HepG2 (cell line): ENCODE measurements around the gene LDLRAD4. TPM values are rescaled to one million over a fixed set of nuclear protein-coding genes. Genes with fewer than 3 reads are reported as not detected.

ENCODE experiments used
- ATAC-seq: fragments of 200-7000 bp; cut with Tn5 transposase; 3 replicates; pipeline ENCODE4 v1.9.1; 2020; ENCODE audit warnings: mild to moderate bottlenecking, moderate library complexity
- BruUV-seq: library from RNA; stranded (reverse); fragments of 400-500 nt; replicated peaks from 2 replicates; lab custom pipeline; 2021; lab: Mats Ljungman, UMichigan
- CTCF ChIA-PET: fragments of 300-600 bp; formaldehyde crosslinking; extraction: SDS; loops from one replicate; lab custom pipeline; 2021; ENCODE audit warnings: low total read pairs, inconsistent platforms, low intra/inter-chr PET ratio; lab: Yijun Ruan, JAX
- POLR2A ChIA-PET: fragments of 350-600 bp; sonication (Branson Sonifier 250); formaldehyde crosslinking; loops from one replicate; lab custom pipeline; 2020; ENCODE audit warnings: antibody characterized with exemption, inconsistent platforms; lab: Yijun Ruan, JAX
- DNase-seq: peaks from one replicate; pipeline ENCODE4 v3.0.0-alpha.2; 2015; ENCODE audit warnings: low spot score
- FAIRE-seq: peaks from 3 replicates; lab custom pipeline; 2011; peaks lifted over from hg19 to GRCh38; lab: Jason Lieb, UNC
- H2AFZ ChIP-seq: one replicate; pipeline ENCODE4 v1.6.1; 2011; ENCODE audit warnings: low read length, inconsistent platforms
- H3K27ac ChIP-seq: fragments of 300-600 bp; 3 replicates; pipeline ENCODE4 v1.8.0; 2011; ENCODE audit warnings: mixed run types, mild to moderate bottlenecking, mixed read lengths, low read length, inconsistent platforms; ENCODE audit not compliant: insufficient read depth; ENCODE audit errors: extremely low read length
- H3K27me3 ChIP-seq, 2 experiments: fragments of 200-600 bp in 1 of 2; 2 replicates in 1 of 2; 3 replicates in 1 of 2; pipeline versions ENCODE4 v1.6.0 to v1.8.0; 2011; ENCODE audit warnings: low read length in 2 of 2, mild to moderate bottlenecking in 2 of 2, moderate library complexity in 2 of 2, inconsistent platforms in 1 of 2; ENCODE audit not compliant: insufficient read depth in 2 of 2, control insufficient read depth in 1 of 2
- H3K36me3 ChIP-seq, 2 experiments: fragments of 200-600 bp in 1 of 2; replicated peaks in 1 of 2; 2 replicates in 1 of 2; 3 replicates in 1 of 2; pipeline versions ENCODE4 v1.5.1 to v1.8.0; 2011; ENCODE audit warnings: low read length in 2 of 2, inconsistent platforms in 1 of 2; ENCODE audit not compliant: insufficient read depth in 2 of 2, control insufficient read depth in 1 of 2
- H3K4me1 ChIP-seq: 2 replicates; pipeline ENCODE4 v1.5.1; 2012; ENCODE audit warnings: low read length, inconsistent platforms; ENCODE audit not compliant: insufficient read depth
- H3K4me2 ChIP-seq: 2 replicates; pipeline ENCODE4 v1.6.0; 2011; ENCODE audit warnings: low read depth, low read length, inconsistent platforms
- H3K4me3 ChIP-seq, 3 experiments: fragments of 200-600 bp in 1 of 3; sonication (generic), shearing (Covaris generic) in 1 of 3; replicated peaks in 1 of 3; 2 replicates each; pipeline ENCODE4 v1.5.1; 2011 to 2016; ENCODE audit warnings: low read length in 3 of 3, inconsistent platforms in 2 of 3, low read depth in 2 of 3, mild to moderate bottlenecking in 2 of 3, control low read depth in 1 of 3, mixed read lengths in 1 of 3; ENCODE audit not compliant: insufficient read depth in 1 of 3
- H3K79me2 ChIP-seq: one replicate; pipeline ENCODE4 v1.6.1; 2011; ENCODE audit warnings: low read length, inconsistent platforms; ENCODE audit not compliant: insufficient read depth
- H3K9ac ChIP-seq: 2 replicates; pipeline ENCODE4 v1.6.0; 2011; ENCODE audit warnings: mild to moderate bottlenecking, low read depth, low read length, inconsistent platforms; ENCODE audit not compliant: insufficient read depth
- H3K9me3 ChIP-seq: 2 replicates; pipeline ENCODE4 v1.5.1; 2012; ENCODE audit warnings: mild to moderate bottlenecking, low read length
- H4K20me1 ChIP-seq: 2 replicates; pipeline ENCODE4 v1.6.0; 2011; ENCODE audit warnings: inconsistent platforms, mild to moderate bottlenecking, low read length, moderate library complexity; ENCODE audit not compliant: insufficient read depth
- HCFC1 ChIP-seq: fragments of 150-350 bp; IDR thresholded peaks from 2 replicates; pipeline ENCODE4 v1.6.1; 2014; ENCODE audit warnings: low read depth, low read length
- JARID2 ChIP-seq: sonication (generic); formaldehyde crosslinking; IDR thresholded peaks from 2 replicates; pipeline ENCODE4 v1.8.1; 2023; ENCODE audit warnings: missing genetic modification reagents, inconsistent platforms; ENCODE audit not compliant: insufficient replicate concordance
- MTA3 ChIP-seq: sonication (generic); formaldehyde crosslinking; IDR thresholded peaks from 2 replicates; pipeline ENCODE4 v1.4.0; 2020; ENCODE audit warnings: missing genetic modification reagents
- NR3C1 ChIP-seq: sonication (generic); formaldehyde crosslinking; IDR thresholded peaks from 2 replicates; pipeline ENCODE4 v1.4.0; 2020; ENCODE audit warnings: missing genetic modification reagents
- PAF1 ChIP-seq: IDR thresholded peaks from 2 replicates; pipeline ENCODE4 v1.6.1; 2016; ENCODE audit warnings: missing genetic modification reagents, missing compliant biosample characterization
- SYNCRIP ChIP-seq: fragments of 200-400 bp; formaldehyde crosslinking; IDR thresholded peaks from 2 replicates; pipeline ENCODE4 v1.6.1; 2018; ENCODE audit warnings: mild to moderate bottlenecking, low read depth, low read length; ENCODE audit not compliant: insufficient read depth
- TSC22D2 ChIP-seq: sonication (generic); formaldehyde crosslinking; IDR thresholded peaks from 2 replicates; pipeline ENCODE4 v1.5.1; 2020; ENCODE audit warnings: missing genetic modification reagents, mild to moderate bottlenecking, borderline replicate concordance
- ZNF333 ChIP-seq: sonication (generic); formaldehyde crosslinking; IDR thresholded peaks from 2 replicates; pipeline ENCODE4 v1.4.0; 2020; ENCODE audit warnings: mild to moderate bottlenecking, missing genetic modification reagents, borderline replicate concordance
- ZNF367 ChIP-seq: sonication (generic); formaldehyde crosslinking; IDR thresholded peaks from 2 replicates; pipeline ENCODE4 v1.4.0; 2020; ENCODE audit warnings: missing genetic modification reagents, borderline replicate concordance
- ZSCAN29 ChIP-seq: sonication (generic); formaldehyde crosslinking; conservative IDR thresholded peaks from 2 replicates; pipeline ENCODE4 v1.4.0; 2020; ENCODE audit warnings: mild to moderate bottlenecking, missing genetic modification reagents
- WGBS: methylation state at CpG from one replicate; pipeline ENCODE4 v1.1.6; 2017; ENCODE audit warnings: low lambda C conversion rate; 5-methylcytosine and 5-hydroxymethylcytosine counted together
- in situ Hi-C: cut with HindIII; loops from 2 replicates; pipeline ENCODE4 v1.10.0; 2017; ENCODE audit warnings: low pct_unique_long_range_greater_than_20kb; ENCODE audit not compliant: extremely low pct_ligation_motif_present
- intact Hi-C: fragments of 100-400 bp; cut with micrococcal nuclease; formaldehyde crosslinking; loops from one replicate; pipeline ENCODE4 v1.10.0; 2022; ENCODE audit not compliant: unreplicated experiment
- polyA plus RNA-seq, 8 experiments: library from polyadenylated mRNA; depleted of rRNA in 3 of 8; stranded (reverse) in 7 of 8; unstranded in 1 of 8; fragments of >200 nt; fragmentation: Illumina TruSeq in 4 of 8; extraction: Trizol in 4 of 8; gene quantifications; 2 replicates each; pipeline versions ENCODE4 v1.2.1 to v1.2.3, GENCODE V29; 2011 to 2016; ENCODE audit warnings: low read depth in 4 of 8, missing spikeins in 1 of 8, mixed read lengths in 1 of 8; ENCODE audit not compliant: insufficient read depth in 1 of 8
- total RNA-seq, 5 experiments: library from RNA; depleted of rRNA; stranded (reverse); fragments of >200 nt; fragmentation: Illumina TruSeq; extraction: Trizol; gene quantifications; 2 replicates each; pipeline ENCODE4 v1.2.3, GENCODE V29; 2016; ENCODE audit warnings: low read depth in 1 of 5
- TF ChIP-seq, protein P1 (sequence below): fragments of 450-650 bp; IDR thresholded peaks from 2 replicates; pipeline ENCODE4 v1.6.1; 2017
- TF ChIP-seq, protein P2 (sequence below): sonication (generic); formaldehyde crosslinking; IDR thresholded peaks from 2 replicates; pipeline ENCODE4 v1.4.0; 2020; ENCODE audit warnings: missing genetic modification reagents; ENCODE audit errors: not compliant biosample characterization
- TF ChIP-seq, protein P3 (sequence below): sonication (generic); formaldehyde crosslinking; IDR thresholded peaks from 2 replicates; pipeline ENCODE4 v1.5.0; 2020; ENCODE audit warnings: missing genetic modification reagents, mild to moderate bottlenecking, borderline replicate concordance
- TF ChIP-seq, protein P4 (sequence below): sonication (generic); formaldehyde crosslinking; IDR thresholded peaks from 2 replicates; pipeline ENCODE4 v1.4.0; 2020; ENCODE audit warnings: missing genetic modification reagents, mild to moderate bottlenecking, borderline replicate concordance

LDLRAD4 gene
- total and polyA plus RNA-seq, 2 of the 13 experiments (the other 11 are each of a cell fraction or from before 2014, with no cell fraction given): 13.6 to 20.9 TPM

DNA sequence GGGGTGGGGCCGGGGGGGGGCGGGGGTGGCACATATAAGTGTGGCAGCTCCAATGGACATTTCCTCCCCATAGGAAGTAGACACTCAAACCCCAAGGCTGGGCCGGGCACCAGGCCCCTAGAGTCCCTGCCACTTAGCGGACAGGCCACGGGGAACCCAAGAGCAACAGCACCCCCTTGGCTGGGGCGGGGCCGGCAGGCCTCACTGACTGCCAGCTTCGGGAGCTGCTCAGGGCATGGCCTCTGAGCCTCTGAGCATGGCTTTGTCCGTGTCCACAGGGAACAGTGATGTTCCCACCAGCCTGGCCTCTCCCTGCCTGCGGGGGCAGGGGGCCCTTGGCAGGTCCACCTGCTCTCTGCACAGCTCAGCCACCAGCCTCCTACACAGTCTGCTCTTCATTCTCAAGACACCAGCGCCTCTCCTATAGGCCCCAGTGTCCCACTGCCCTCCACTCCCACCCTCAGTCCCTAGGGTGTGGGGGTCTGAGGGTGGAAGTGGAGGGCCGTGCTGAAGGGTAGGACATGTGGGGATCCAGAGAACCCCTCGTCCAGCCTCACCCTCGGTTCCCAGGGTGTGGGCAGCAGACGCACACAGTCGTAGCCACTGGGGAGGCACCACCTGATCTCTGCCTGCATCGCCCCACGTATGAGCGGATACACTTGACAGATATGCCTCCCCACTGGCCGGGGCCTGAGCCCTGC lies 401.1 kb downstream of the LDLRAD4 start (continued):
- TF ChIP-seq JARID2 (CRISPR knock-in tag) (no peak), PAF1 (CRISPR knock-in tag) (no peak), ZSCAN29 (CRISPR knock-in tag) (no peak), ZNF367 (no peak)
- TF ChIP-seq, protein P1, sequence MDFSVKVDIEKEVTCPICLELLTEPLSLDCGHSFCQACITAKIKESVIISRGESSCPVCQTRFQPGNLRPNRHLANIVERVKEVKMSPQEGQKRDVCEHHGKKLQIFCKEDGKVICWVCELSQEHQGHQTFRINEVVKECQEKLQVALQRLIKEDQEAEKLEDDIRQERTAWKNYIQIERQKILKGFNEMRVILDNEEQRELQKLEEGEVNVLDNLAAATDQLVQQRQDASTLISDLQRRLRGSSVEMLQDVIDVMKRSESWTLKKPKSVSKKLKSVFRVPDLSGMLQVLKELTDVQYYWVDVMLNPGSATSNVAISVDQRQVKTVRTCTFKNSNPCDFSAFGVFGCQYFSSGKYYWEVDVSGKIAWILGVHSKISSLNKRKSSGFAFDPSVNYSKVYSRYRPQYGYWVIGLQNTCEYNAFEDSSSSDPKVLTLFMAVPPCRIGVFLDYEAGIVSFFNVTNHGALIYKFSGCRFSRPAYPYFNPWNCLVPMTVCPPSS: no peak
- TF ChIP-seq, protein P2, sequence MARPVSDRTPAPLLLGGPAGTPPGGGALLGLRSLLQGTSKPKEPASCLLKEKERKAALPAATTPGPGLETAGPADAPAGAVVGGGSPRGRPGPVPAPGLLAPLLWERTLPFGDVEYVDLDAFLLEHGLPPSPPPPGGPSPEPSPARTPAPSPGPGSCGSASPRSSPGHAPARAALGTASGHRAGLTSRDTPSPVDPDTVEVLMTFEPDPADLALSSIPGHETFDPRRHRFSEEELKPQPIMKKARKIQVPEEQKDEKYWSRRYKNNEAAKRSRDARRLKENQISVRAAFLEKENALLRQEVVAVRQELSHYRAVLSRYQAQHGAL (CRISPR knock-in tag): no peak

DNA sequence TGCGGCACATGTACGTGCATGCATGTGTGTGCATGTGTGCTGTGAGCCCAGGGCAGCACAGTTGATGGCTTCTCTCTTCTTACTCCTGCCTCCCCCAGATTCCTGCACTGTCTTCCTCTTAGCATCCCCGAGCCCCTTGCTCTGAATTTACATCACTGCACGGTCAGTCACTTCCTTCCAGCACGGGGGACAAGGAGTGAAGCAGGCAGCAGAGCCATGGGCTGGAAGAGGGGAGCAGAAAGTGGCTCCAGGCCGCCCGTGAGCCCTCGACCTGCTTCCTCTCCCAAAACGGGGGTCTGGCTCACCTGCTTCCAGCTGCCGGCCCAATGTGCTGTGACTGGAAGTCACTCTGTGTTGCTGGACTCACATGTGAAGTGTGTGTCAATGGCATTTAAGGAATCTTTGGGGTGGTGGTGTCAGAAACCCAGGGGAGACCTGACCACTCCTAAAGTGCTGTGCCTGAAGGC lies 401.7 kb downstream of the LDLRAD4 start:
- Histone ChIP-seq H3K4me2 (no peak overlapping the region), H3K9ac (no peak overlapping the region), H3K79me2 (no peaks in the 10 kb centered on the region), H3K36me3 (no peaks in the 10 kb centered on the region), H3K4me3 (no peak overlapping the region), H2AFZ (no peak overlapping the region), H3K27ac (no peak overlapping the region), H3K9me3 (no peaks in the 10 kb centered on the region), H4K20me1 (no peaks in the 10 kb centered on the region), H3K27me3 (no peaks in the 10 kb centered on the region), H3K4me1 (peaks cover 8% of the 10 kb centered on the region; the same call in 1 of the 2 replicates)
- ChIA-PET CTCF (no interaction called here), POLR2A (no interaction called here)
- 100% methylated on average over 5 of the region's 10 CpGs for WGBS
- FAIRE-seq (no peak), DNase-seq (no peak), ATAC-seq (no peak)
- BruUV-seq: no TSS peak
- intact Hi-C loops (no loop called here), in situ Hi-C loops (no loop called here)
- TF ChIP-seq TSC22D2 (CRISPR knock-in tag) (no peak), MTA3 (CRISPR knock-in tag) (no peak), HCFC1 (no peak), ZNF333 (no peak), NR3C1 (no peak), SYNCRIP (no peak)
- TF ChIP-seq, protein P3, sequence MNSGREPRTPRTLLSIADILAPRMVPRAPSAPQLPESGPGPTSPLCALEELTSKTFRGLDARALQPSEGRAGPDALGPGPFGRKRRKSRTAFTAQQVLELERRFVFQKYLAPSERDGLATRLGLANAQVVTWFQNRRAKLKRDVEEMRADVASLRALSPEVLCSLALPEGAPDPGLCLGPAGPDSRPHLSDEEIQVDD (CRISPR knock-in tag): no peak
- TF ChIP-seq, protein P4, sequence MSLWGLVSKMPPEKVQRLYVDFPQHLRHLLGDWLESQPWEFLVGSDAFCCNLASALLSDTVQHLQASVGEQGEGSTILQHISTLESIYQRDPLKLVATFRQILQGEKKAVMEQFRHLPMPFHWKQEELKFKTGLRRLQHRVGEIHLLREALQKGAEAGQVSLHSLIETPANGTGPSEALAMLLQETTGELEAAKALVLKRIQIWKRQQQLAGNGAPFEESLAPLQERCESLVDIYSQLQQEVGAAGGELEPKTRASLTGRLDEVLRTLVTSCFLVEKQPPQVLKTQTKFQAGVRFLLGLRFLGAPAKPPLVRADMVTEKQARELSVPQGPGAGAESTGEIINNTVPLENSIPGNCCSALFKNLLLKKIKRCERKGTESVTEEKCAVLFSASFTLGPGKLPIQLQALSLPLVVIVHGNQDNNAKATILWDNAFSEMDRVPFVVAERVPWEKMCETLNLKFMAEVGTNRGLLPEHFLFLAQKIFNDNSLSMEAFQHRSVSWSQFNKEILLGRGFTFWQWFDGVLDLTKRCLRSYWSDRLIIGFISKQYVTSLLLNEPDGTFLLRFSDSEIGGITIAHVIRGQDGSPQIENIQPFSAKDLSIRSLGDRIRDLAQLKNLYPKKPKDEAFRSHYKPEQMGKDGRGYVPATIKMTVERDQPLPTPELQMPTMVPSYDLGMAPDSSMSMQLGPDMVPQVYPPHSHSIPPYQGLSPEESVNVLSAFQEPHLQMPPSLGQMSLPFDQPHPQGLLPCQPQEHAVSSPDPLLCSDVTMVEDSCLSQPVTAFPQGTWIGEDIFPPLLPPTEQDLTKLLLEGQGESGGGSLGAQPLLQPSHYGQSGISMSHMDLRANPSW (CRISPR knock-in tag): no peak
